ENCODE measurements around the gene TOR2A. TPM values are rescaled to one million over a fixed set of nuclear protein-coding genes. Genes with fewer than 3 reads are reported as not detected.

Gene TOR2A
- total and polyA plus RNA-seq, 7 experiments from 2014 or later: 9.5 to 22.3 (median 16.6) TPM

- ATAC-seq (no peak), DNase-seq (no peak)
- H3K27me3 Mint-ChIP-seq: no peaks in the 10 kb centered on the region
- H3K36me3 ChIP-seq (ENCODE audit: control insufficient read depth in 2 of 3, insufficient read depth in 3 of 3, low read length in 3 of 3): no peaks in the 10 kb centered on the region
- no peak overlapping the region for H3K4me3 ChIP-seq (ENCODE audit: low read length)
- H3K36me3 Mint-ChIP-seq: peaks cover 0 to 7% (median 0%) of the 10 kb centered on the region in 5 donors
- ChIA-PET CTCF (interaction anchor here (0.5 kb wide), 1 partner anchor 211 kb away, joined by 3 read pairs; no protein-coding TSS in a partner anchor), POLR2A (interaction anchor here (1.2 kb wide), 1 partner anchor 88 kb away, joined by 6 read pairs; no protein-coding TSS in a partner anchor)
- H3K27me3 ChIP-seq (ENCODE audit: control insufficient read depth in 2 of 2, insufficient read depth in 2 of 2, low read length in 2 of 2): no peaks in the 10 kb centered on the region
- peaks cover 15 to 33% (median 22%) of the 10 kb centered on the region in 7 donors for H3K4me1 Mint-ChIP-seq
- H3K9me3 Mint-ChIP-seq: peaks cover 0 to 2% (median 0%) of the 10 kb centered on the region in 11 donors
- H3K4me1 ChIP-seq (ENCODE audit: control insufficient read depth in 2 of 2, insufficient read depth in 2 of 2, low read length in 2 of 2): peaks cover 3 to 15% of the 10 kb centered on the region in 2 donors
- peak overlapping the region in 1 of 9 donors; percentile 57 for H3K27ac Mint-ChIP-seq
- peaks cover 0 to 4% (median 0%) of the 10 kb centered on the region in 3 experiments for H3K9me3 ChIP-seq (ENCODE audit: control insufficient read depth in 2 of 3, low read length in 3 of 3)
- H3K4me3 Mint-ChIP-seq: no peak overlapping the region
- intact Hi-C loops (cut with micrococcal nuclease): no loop called here
- no peak overlapping the region for H3K27ac ChIP-seq (ENCODE audit: low read depth, low read length)
These were observed 26.0 kb downstream of the TOR2A start for GRCh38 chr9:127708952-127709587.

- H3K4me1 Mint-ChIP-seq: peaks cover 15 to 33% (median 22%) of the 10 kb centered on the region in 7 donors
- DNase-seq (no peak), ATAC-seq (peak; percentile 76)
- ChIA-PET CTCF (no interaction called here), POLR2A (interaction anchor here (1.8 kb wide), 1 partner anchor 9 kb away, joined by 5 read pairs; no protein-coding TSS in a partner anchor)
- intact Hi-C loops (cut with micrococcal nuclease): no loop called here
- Histone ChIP-seq H3K4me1 (ENCODE audit: control insufficient read depth in 2 of 2, insufficient read depth in 2 of 2, low read length in 2 of 2) (peaks cover 0 to 15% of the 10 kb centered on the region in 2 donors), H3K4me3 (ENCODE audit: low read length) (no peak overlapping the region), H3K27ac (ENCODE audit: low read depth, low read length) (no peak overlapping the region), H3K9me3 (ENCODE audit: control insufficient read depth in 2 of 3, low read length in 3 of 3) (peaks cover 0 to 4% (median 0%) of the 10 kb centered on the region in 3 experiments), H3K27me3 (ENCODE audit: control insufficient read depth in 2 of 2, insufficient read depth in 2 of 2, low read length in 2 of 2) (no peaks in the 10 kb centered on the region), H3K36me3 (ENCODE audit: control insufficient read depth in 2 of 3, insufficient read depth in 3 of 3, low read length in 3 of 3) (no peaks in the 10 kb centered on the region)
- H3K9me3 Mint-ChIP-seq: peaks cover 0 to 2% (median 0%) of the 10 kb centered on the region in 11 donors
- H3K36me3 Mint-ChIP-seq: peaks cover 0 to 7% (median 0%) of the 10 kb centered on the region in 5 donors
- H3K4me3 Mint-ChIP-seq: no peak overlapping the region
- no peaks in the 10 kb centered on the region for H3K27me3 Mint-ChIP-seq
- peak overlapping the region in 3 of 9 donors; percentile 45 to 67 (median 51) for H3K27ac Mint-ChIP-seq
These were observed 27.3 kb downstream of the TOR2A start for GRCh38 chr9:127707766-127708165.

- CTCF ChIA-PET: no interaction called here
- H3K27ac ChIP-seq (ENCODE audit: low read depth, low read length): no peak within 1 kb of the TSS
- POLR2A ChIA-PET: interaction anchor here (1.8 kb wide), 1 partner anchor 10 kb away, joined by 5 read pairs; no protein-coding TSS in a partner anchor
- DNase-seq (no peak), ATAC-seq (no peak)
- H3K9me3 ChIP-seq (ENCODE audit: control insufficient read depth in 2 of 3, low read length in 3 of 3): peaks cover 0 to 4% (median 0%) of the 10 kb centered on the region in 3 experiments
- Mint-ChIP-seq H3K4me1 (peaks cover 15 to 29% (median 19%) of the 10 kb centered on the region in 7 donors), H3K36me3 (peaks cover 0 to 7% (median 0%) of the 10 kb centered on the region in 5 donors), H3K27me3 (no peaks in the 10 kb centered on the region), H3K9me3 (peaks cover 0 to 2% (median 0%) of the 10 kb centered on the region in 11 donors), H3K27ac (peak within 1 kb of the TSS in 4 of 9 donors; percentile 45 to 67 (median 52)), H3K4me3 (no peak within 1 kb of the TSS)
- peaks cover 0 to 15% of the 10 kb centered on the region in 2 donors for H3K4me1 ChIP-seq (ENCODE audit: control insufficient read depth in 2 of 2, insufficient read depth in 2 of 2, low read length in 2 of 2)
- intact Hi-C loops (cut with micrococcal nuclease): no loop called here
- H3K4me3 ChIP-seq (ENCODE audit: low read length): no peak within 1 kb of the TSS
- H3K36me3 ChIP-seq (ENCODE audit: control insufficient read depth in 2 of 3, insufficient read depth in 3 of 3, low read length in 3 of 3): no peaks in the 10 kb centered on the region
- H3K27me3 ChIP-seq (ENCODE audit: control insufficient read depth in 2 of 2, insufficient read depth in 2 of 2, low read length in 2 of 2): no peaks in the 10 kb centered on the region
These were observed 28.3 kb downstream of the TOR2A start, which contains the start of gene CFAP157 for GRCh38 chr9:127706836-127707241. Gene CFAP157, plus strand, starts transcription at chr9:127706988. Its CDS starts 44 bp downstream, at chr9:127707032.

- no peak overlapping the region for H3K27ac ChIP-seq (ENCODE audit: low read depth, low read length)
- DNase-seq (no peak), ATAC-seq (no peak)
- peaks cover 0 to 2% (median 0%) of the 10 kb centered on the region in 11 donors for H3K9me3 Mint-ChIP-seq
- no peaks in the 10 kb centered on the region for H3K27me3 ChIP-seq (ENCODE audit: control insufficient read depth in 2 of 2, insufficient read depth in 2 of 2, low read length in 2 of 2)
- no peaks in the 10 kb centered on the region for H3K36me3 ChIP-seq (ENCODE audit: control insufficient read depth in 2 of 3, insufficient read depth in 3 of 3, low read length in 3 of 3)
- CTCF ChIA-PET: interaction anchor here (0.6 to 1.0 kb wide), 2 partner anchors 29 to 114 kb away, joined by 3 read pairs; partner anchors contain the start of gene TOR2A
- peaks cover 0 to 7% (median 0%) of the 10 kb centered on the region in 5 donors for H3K36me3 Mint-ChIP-seq
- peaks cover 6 to 20% (median 12%) of the 10 kb centered on the region in 7 donors for H3K4me1 Mint-ChIP-seq
- intact Hi-C loops (cut with micrococcal nuclease): no loop called here
- peaks cover 0 to 4% (median 0%) of the 10 kb centered on the region in 3 experiments for H3K9me3 ChIP-seq (ENCODE audit: control insufficient read depth in 2 of 3, low read length in 3 of 3)
- H3K4me3 Mint-ChIP-seq: no peak overlapping the region
- no peak overlapping the region for H3K27ac Mint-ChIP-seq
- H3K27me3 Mint-ChIP-seq: no peaks in the 10 kb centered on the region
- POLR2A ChIA-PET: no interaction called here
- no peak overlapping the region for H3K4me3 ChIP-seq (ENCODE audit: low read length)
- peaks cover 0 to 9% of the 10 kb centered on the region in 2 donors for H3K4me1 ChIP-seq (ENCODE audit: control insufficient read depth in 2 of 2, insufficient read depth in 2 of 2, low read length in 2 of 2)
These were observed 29.3 kb downstream of the TOR2A start for GRCh38 chr9:127705577-127706379.

GRCh38 chr9:127703289-127703946 lies 31.7 kb downstream of the TOR2A start:
- no peak overlapping the region for H3K27ac ChIP-seq (ENCODE audit: low read depth, low read length)
- ChIA-PET CTCF (no interaction called here), POLR2A (no interaction called here)
- intact Hi-C loops (cut with micrococcal nuclease): no loop called here
- no peaks in the 10 kb centered on the region for H3K9me3 ChIP-seq (ENCODE audit: control insufficient read depth in 2 of 3, low read length in 3 of 3)
- no peak for ATAC-seq
- Mint-ChIP-seq H3K4me1 (peaks cover 0 to 27% (median 18%) of the 10 kb centered on the region in 7 donors), H3K4me3 (peak overlapping the region in 1 of 10 donors; percentile 21), H3K27me3 (no peaks in the 10 kb centered on the region), H3K27ac (no peak overlapping the region), H3K9me3 (no peaks in the 10 kb centered on the region), H3K36me3 (peaks cover 0 to under 1% (median 0%) of the 10 kb centered on the region in 5 donors)
- no peaks in the 10 kb centered on the region for H3K36me3 ChIP-seq (ENCODE audit: control insufficient read depth in 2 of 3, insufficient read depth in 3 of 3, low read length in 3 of 3)
- H3K4me1 ChIP-seq (ENCODE audit: control insufficient read depth in 2 of 2, insufficient read depth in 2 of 2, low read length in 2 of 2): peaks cover 7 to 12% of the 10 kb centered on the region in 2 donors
- H3K4me3 ChIP-seq (ENCODE audit: low read length): no peak overlapping the region
- no peak for DNase-seq
- no peaks in the 10 kb centered on the region for H3K27me3 ChIP-seq (ENCODE audit: control insufficient read depth in 2 of 2, insufficient read depth in 2 of 2, low read length in 2 of 2)
